DMS53 (cell line): ENCODE results near the gene LPAR2.
A peak's percentile ranks its signal among the peaks of the same experiment; 100 is the strongest.
"Not testable (repeated sequence)": the region's sequence is repeated elsewhere in the genome, so short reads cannot be mapped to it uniquely, and the experiment has no call there.

Source experiments
- DNase-seq: peaks from one replicate; lab custom pipeline; 2025; lab: John Stamatoyannopoulos, UW

LPAR2 gene

GRCh38 chr19:19627621-19628500, at the start of gene LPAR2:
LPAR2 (minus strand) TSS chr19:19628220; CDS start chr19:19627275, 945 bp downstream.
- DNase-seq = peak; percentile 89

GRCh38 chr19:19677579-19677978, 49.6 kb upstream of the LPAR2 start:
- no peak for DNase-seq

GRCh38 chr19:19674315-19674714, 46.3 kb upstream of the LPAR2 start:
- DNase-seq = no peak

- no peak for DNase-seq
These were observed 44.8 kb upstream of the LPAR2 start for GRCh38 chr19:19672816-19673215.

GRCh38 chr19:19670070-19670551, 42.1 kb upstream of the LPAR2 start:
- DNase-seq = no peak

GRCh38 chr19:19668230-19669012, 40.4 kb upstream of the LPAR2 start, which contains the start of gene ZNF101:
ZNF101 (plus strand) TSS chr19:19668839; CDS start chr19:19668964, 125 bp downstream.
- DNase-seq = peak; percentile 96

- not testable (repeated sequence) for DNase-seq
These were observed 37.5 kb upstream of the LPAR2 start for GRCh38 chr19:19665420-19665948.

- peak; percentile 98 for DNase-seq
These were observed 35.5 kb upstream of the LPAR2 start, which contains the start of gene ATP13A1 for GRCh38 chr19:19663256-19664120. ATP13A1 (minus strand) TSS chr19:19663676; CDS start chr19:19663666, 10 bp downstream.

- peak; percentile 60 for DNase-seq
These were observed 34.8 kb upstream of the LPAR2 start for GRCh38 chr19:19662871-19663255.

GRCh38 chr19:19662344-19662743, 34.3 kb upstream of the LPAR2 start:
- no peak for DNase-seq

- no peak for DNase-seq
These were observed 33.7 kb upstream of the LPAR2 start for GRCh38 chr19:19661675-19662251.

GRCh38 chr19:19661141-19661674, 33.2 kb upstream of the LPAR2 start:
- no peak for DNase-seq

- DNase-seq = no peak
These were observed 31.7 kb upstream of the LPAR2 start for GRCh38 chr19:19659646-19660245.

GRCh38 chr19:19657397-19657783, 29.4 kb upstream of the LPAR2 start:
- no peak for DNase-seq

GRCh38 chr19:19656451-19657396, 28.7 kb upstream of the LPAR2 start:
- no peak for DNase-seq

- no peak for DNase-seq
These were observed 27.8 kb upstream of the LPAR2 start for GRCh38 chr19:19655641-19656343.

- DNase-seq = no peak
These were observed 27.1 kb upstream of the LPAR2 start for GRCh38 chr19:19655051-19655594.

- no peak for DNase-seq
These were observed 26.4 kb upstream of the LPAR2 start for GRCh38 chr19:19654441-19654840.
